ENCODE results near the gene SMTNL2.
"Not testable (repeated sequence)": the region's sequence is repeated elsewhere in the genome, so short reads cannot be mapped to it uniquely, and the experiment has no call there.

SMTNL2 gene

DNA sequence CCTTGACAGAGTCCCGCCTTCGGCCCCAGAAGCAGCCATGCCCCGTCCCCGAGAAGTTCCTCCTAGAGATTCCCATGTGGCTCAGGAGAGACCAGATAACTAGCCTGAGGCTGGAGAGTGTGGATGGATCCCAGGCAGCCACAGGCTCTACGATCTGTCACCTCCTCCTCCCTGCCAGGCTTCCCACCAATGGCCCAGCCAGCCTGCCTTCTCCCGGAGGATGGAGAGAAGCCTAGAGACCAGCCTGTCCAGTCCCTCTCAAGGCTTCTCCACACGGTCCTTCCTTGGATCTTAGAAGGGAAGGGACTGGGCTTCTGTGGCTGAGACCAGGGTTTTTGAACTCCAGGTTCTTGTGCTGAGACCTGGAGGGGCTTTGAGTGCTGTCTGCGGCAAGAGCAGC, 1.6 kb upstream of the SMTNL2 start:
- no peak for DNase-seq (ENCODE audit: low read depth, low spot score)
- no peak overlapping the region for H3K27ac ChIP-seq

DNA sequence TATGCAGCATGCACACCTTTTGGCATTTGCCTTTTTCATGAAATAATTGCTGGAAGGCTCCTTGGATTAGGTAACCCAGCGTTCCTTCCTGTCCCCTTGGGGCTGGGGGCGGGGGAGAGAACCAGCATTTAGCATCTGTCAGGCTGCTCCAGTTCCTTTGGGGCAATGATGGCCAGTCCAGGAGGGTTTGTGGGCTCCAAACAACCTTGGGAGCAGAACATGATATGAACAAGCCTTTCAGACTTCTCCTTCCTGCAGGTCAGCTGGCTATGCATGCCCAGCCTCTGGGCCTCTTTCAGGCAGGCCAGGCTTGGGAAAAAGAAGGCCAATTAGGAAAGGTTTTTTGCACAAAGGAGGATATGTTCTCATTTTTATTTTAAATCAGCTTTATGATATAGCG, 1.1 kb upstream of the SMTNL2 start:
- no peak overlapping the region for H3K27ac ChIP-seq
- DNase-seq (ENCODE audit: low read depth, low spot score): no peak

DNA sequence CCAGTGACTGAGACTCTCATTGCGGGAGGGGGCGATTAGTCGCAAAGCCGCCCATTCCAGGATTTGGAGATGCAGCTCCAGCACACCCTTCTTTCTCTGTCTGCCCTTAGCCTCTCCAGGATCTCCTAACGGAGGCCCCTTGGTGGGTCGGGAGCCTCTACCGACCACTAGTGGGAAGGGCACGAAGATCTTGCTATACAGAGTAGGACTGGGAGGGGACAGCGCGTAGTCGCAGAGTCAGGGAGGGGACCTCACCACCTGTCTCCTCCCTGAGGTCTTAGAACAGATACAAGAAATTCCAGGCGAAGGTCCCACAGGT, 588 bp upstream of the SMTNL2 start:
- H3K27ac ChIP-seq: no peak overlapping the region
- DNase-seq (ENCODE audit: low read depth, low spot score): no peak

DNA sequence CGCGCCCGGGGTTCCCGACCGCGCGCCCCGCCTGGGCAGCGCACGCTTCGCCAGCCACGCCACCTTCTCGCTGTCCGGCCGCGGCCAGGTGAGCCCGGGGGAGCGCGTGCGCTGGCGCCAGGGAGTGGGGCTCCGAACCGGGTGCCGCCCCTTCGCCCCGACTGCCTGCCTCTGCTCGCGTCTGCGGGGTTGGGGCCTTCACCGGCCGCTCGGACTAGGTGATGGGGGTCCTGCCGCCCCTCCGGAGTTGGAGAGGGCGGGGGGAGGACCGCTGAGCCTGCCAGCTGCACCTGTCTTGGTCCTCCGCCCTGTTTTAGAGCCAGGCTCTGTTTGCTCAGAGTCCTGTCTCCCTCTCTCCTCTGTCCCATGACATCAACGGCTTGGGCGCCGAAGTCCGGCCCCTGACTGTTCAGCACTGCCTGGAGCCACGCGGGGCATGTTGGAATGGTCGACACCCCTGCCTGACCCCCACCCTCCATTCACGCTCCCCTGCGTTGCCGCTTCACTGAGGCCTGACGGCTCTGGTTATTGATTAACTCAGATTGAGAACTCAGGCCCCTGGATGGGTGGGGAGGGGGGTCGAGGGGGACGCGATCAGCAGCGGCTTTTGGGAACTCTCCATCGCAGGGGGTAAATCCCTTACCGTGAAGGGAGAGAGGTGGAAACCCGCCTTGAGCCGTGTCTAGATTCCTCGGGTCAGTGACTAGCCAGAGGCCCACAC, 748 bp downstream of the SMTNL2 start:
- DNase-seq (ENCODE audit: low read depth, low spot score): no peak
- no peak overlapping the region for H3K27ac ChIP-seq

DNA sequence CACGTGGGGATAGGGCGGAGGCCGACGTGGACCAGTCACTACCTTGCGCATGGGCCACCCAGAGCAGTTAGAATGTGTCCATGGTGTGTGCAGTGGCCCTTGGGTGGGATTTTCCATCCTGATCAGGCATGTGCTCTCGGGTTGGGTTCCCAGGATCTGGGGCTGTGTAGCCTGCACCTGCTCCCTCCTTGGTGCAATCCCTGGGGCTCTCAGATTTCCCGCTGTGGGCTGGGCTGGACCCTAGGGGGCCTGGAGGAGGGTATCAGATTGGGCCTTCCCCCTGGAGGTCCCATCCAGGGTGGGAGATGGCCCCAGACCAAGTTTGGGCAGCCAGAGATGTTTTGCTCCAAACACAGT, 1.3 kb downstream of the SMTNL2 start:
- H3K27ac ChIP-seq: no peak overlapping the region
- DNase-seq (ENCODE audit: low read depth, low spot score): no peak

DNA sequence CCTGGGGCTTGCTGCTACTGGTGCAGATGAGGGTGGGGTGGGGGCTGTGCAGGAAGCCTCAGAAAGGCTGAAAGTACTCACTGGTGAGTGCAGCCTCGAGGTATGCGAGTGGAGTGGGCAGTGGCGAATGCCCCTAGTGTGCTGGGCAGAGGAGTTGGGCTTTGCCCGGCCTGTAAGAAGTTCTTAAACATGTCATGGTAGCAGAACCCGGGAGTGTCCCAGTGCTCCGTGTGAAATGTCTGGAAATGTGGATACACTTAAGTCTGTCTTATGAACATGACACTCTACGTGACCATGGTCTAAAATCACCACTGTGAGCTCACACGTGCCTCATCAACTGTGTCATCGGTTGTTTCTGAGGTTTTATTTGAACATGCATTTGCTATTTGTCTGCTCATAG, 1.7 kb downstream of the SMTNL2 start:
- H3K27ac ChIP-seq: no peak overlapping the region
- DNase-seq (ENCODE audit: low read depth, low spot score): no peak

DNA sequence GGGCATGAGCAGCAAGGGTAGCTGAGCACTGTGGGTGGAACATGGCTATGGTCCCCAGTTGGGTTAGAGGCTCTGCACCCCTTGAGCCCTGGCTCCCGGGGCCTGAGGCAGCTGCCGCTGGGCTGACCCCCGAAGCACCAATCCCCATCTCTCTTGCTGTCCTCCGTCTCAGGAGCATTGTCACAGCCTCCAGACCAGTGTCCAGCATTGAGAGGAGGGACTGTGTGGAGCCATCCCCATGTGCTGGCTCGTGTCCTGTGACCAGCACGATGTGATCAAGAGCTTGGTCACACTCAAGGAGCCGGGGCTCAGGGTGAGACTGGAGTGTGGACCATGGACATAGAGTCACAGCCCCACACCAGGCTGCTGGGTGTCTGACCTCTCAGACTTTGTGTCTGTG, 2.9 kb downstream of the SMTNL2 start:
- H3K27ac ChIP-seq: no peak overlapping the region
- no peak for DNase-seq (ENCODE audit: low read depth, low spot score)

DNA sequence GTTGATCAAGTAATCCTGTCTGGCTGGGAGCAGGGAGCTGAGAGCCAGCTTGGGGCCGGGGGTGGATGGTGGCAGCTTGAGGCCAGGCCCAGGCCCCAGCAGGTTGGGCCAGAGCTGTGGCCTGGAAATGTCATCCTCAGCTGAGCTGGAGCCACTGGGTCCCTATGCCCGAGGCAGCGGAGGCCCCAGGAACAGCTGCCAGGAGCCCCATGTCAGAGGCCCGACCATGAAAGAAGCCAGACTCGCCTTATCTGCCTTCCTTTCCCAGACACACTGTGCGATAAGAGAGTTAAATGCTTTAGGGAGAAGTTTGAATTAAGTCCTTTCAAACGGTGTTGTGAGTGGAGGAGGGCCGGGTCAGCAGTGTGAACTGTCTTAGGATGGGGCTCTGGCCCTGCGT, 3.5 kb downstream of the SMTNL2 start:
- DNase-seq (ENCODE audit: low read depth, low spot score): no peak
- H3K27ac ChIP-seq: no peak overlapping the region

DNA sequence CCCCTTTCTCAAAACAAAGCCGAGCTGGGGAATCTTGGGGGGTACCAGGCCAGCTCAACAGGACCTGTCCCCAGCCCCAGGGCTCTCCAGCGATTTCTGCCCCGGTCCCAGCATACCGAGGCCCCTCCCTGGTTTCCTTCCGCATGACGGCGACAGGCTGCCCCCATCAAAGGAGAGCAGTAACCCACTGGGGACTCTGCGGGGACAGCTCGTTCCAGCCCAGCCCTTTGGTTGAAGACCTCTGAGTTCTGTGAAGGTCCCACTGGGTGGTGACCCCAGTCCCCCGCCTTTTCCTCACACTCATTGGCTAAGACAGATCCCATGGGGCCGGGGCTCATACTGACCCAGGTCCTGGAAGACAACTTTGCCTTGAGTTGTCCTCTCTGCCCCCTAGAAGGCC, 4.1 kb downstream of the SMTNL2 start:
- DNase-seq (ENCODE audit: low read depth, low spot score): no peak
- no peak overlapping the region for H3K27ac ChIP-seq

DNA sequence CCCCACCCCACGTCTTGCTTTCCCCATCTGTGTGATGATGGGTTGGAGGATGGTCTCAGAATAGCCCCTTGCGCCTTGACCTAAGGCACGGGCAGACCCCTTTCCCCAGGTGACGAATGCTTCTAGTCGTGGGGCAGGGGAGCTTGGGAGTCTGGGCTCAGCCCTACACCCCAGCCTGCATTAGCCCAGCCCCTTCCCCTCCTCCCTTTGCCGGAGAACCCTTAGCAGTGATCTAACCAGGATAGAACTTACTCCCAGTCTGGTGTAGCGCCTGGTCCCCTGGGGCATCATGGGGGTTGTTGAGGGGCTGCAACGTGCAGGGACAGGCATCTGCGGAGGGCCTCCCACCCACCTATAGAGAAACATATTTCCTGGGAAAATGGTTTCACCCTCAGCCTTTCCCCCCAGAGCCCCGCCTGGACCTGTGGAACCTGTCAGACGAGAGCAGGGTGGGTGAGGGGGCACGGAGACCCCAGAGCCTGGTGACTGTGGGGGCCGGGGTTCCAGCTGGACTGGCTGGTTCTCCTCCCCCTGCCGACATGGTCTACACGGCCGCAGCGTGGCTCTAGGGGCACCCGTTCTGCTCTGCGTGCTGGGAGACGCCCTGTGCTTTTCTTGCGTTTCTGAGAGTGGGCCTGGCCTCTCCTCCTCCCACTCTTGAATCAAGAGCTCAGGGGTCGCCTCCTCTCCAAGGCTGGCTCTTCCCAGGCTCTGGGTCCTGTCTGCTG, 4.7 kb downstream of the SMTNL2 start:
- H3K27ac ChIP-seq: no peak overlapping the region
- DNase-seq (ENCODE audit: low read depth, low spot score): no peak

DNA sequence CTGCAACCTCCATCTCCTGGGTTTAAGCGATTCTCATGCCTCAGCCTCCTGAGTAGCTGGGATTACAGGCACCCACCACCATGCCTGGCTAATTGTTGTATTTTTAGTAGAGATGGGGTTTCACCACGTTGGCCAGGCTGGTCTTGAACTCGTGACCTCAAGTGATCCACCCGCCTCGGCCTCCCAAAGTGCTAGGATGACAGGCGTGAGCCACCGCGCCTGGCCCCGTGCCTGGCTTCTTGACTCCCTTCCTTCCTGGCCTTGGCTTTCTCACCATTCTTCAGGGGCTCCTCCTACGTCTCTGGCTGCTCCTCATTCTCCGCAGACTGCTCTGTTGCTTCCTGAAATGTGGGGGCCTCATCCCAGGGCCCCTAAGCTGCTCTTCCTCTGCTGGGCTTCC, 5.7 kb downstream of the SMTNL2 start:
- H3K27ac ChIP-seq; DNase-seq (ENCODE audit: low read depth, low spot score): not testable (repeated sequence)

DNA sequence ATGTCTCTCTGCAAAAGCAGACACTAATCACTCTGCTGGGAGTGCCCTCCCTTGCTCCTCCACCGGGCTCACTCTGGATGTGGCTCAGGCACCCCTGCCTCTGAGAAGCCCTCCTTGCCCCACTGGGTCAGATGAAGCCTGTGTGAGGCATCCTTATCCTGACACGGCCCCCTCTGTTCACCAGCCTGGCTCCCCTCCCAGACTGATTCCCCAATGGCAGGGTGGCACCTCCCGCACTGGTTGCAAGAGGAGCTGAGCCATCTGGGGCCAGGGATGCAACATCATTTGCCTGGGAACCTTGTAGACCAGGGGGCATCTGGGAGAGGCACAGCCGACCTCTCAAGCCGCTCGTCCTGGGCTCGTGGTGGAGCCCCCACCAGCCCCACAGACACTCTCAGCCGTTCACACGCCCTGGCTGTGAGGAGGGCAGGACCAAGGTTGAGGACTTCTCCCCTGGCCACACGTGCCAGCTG, 6.7 kb downstream of the SMTNL2 start:
- DNase-seq (ENCODE audit: low read depth, low spot score): no peak
- no peak overlapping the region for H3K27ac ChIP-seq

DNA sequence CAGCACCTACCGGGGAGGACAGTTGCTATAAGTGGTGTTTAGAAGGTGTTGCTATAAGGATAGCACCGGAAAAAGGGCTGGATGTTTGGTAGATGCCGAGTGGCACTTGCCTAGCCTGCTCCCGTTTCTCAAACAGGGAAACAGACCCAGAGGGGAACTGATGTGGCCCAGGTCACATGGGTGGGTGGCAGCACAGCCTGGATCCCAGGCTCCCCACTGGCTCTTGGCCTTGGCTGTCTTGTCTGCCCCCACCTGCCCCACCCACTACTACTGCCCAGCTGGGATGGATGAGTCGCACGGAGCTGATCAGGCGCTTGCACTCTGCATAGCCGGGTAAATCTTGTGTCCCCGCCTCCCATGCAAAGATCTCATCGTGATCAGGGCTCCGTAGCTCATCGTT, 7.2 kb downstream of the SMTNL2 start:
- no peak overlapping the region for H3K27ac ChIP-seq
- no peak for DNase-seq (ENCODE audit: low read depth, low spot score)

DNA sequence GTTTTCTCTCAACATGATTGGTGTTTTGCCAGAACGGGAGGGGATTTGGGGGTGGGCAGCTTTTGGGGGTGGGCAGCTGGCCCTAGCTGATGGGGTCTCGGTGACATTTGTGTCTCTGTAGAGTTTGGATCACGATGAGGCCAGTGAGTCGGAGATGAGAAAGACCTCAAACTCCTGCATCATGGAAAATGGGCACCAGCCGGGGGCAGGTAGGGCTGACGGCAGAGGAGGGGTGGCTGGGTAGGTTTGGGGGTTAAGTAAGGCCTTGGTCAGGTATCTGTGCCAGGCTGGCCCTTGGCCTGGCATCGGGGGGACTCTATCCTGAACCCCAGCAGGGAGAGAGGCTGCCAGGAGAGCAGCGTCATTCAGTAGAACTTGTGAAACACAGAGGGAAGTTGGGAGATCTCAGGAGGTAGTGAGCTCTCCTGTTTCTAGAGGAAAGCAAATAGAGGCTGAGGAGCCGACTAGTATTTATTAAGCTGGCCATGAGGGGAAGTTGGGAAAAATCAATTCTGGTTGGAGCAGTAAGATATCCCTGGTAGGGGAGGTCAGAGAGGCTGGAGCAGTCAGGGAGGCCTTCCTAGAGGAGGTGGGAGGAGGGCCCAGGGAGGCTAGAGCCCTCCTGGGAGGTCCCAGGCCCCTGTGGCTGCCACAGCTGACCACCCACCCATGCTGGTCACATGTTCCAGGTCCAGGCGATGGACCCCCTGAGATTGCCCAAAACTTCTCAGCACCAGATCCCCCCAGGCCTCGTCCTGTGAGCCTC, 8.1 kb downstream of the SMTNL2 start:
- no peak for DNase-seq (ENCODE audit: low read depth, low spot score)
- H3K27ac ChIP-seq: no peak overlapping the region

DNA sequence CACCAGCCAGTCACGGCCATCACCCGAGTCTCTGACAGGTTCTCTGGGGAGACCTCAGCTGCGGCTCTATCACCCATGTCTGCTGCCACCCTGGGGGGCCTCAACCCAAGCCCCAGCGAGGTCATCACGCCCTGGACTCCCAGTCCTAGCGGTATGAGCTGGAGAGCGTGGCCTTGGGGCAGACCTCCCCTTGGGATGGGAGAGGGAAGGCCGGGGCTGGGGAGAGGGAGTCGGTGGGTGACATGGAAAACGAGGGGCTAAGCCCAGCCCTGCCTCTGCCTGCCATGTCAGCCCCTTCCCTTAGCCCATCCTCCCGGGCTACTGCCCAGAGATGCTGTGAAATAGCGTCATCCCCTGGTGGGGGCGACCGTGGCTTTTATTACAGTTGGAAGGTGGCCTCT, 8.7 kb downstream of the SMTNL2 start:
- DNase-seq (ENCODE audit: low read depth, low spot score): no peak

DNA sequence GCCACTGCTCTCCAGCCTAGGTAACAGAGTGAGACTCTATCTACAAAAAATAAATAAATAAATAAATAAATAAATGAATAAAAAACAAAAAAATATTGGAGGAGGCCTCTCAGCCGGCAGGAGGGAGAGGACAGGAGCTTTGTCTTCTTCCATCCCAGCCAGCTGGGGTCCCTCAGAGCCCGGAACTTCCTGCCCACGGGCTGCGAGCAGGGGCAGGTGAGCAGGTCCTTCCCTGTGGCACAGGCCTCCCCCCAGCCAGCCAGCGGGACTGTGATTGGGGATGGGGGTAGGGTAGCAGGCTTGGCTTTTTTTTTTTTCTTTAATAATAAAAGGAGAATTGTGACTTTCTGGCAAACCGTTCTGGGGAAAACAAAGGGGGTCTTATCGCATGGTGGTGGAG, 10.1 kb downstream of the SMTNL2 start:
- no peak for DNase-seq (ENCODE audit: low read depth, low spot score)
- H3K27ac ChIP-seq: no peak overlapping the region

More for the DNA sequence above, 8.7 kb downstream of the SMTNL2 start:
- H3K27ac ChIP-seq: no peak overlapping the region

DNA sequence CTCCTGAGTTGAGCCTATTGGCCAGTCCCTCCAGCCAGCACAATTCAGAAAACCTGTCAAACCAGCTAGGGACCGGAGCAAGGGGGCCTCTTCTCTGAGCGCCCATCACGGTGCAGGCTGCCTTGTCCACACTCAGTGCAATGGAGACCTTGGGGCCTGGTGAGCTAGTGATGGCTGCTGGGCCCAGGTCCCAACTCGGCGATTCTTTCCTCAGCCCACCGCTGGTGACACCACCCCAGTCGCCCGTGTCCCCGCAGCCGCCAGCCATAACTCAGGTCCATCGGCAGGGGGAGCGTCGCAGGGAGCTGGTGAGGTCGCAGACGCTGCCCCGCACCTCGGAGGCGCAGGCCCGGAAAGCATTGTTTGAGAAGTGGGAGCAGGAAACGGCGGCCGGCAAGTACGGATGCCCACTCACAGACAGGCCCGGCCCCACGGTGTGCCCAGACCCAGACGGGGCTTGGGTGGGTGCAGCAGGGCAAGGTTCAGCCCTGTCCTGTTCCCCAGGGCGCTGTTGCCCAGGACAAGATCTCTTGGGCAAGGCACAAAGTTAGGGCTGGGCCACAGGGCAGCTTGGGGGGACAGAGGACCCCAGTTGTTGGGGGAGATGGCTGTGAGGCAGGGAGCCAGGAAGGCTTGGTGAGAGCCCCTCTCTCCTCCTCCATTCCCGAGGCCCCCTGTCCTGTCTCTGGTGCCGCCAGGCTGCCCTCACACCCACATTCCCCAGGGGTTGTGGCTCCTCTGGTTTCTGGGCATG, 10.8 kb downstream of the SMTNL2 start:
- DNase-seq (ENCODE audit: low read depth, low spot score): no peak

DNA sequence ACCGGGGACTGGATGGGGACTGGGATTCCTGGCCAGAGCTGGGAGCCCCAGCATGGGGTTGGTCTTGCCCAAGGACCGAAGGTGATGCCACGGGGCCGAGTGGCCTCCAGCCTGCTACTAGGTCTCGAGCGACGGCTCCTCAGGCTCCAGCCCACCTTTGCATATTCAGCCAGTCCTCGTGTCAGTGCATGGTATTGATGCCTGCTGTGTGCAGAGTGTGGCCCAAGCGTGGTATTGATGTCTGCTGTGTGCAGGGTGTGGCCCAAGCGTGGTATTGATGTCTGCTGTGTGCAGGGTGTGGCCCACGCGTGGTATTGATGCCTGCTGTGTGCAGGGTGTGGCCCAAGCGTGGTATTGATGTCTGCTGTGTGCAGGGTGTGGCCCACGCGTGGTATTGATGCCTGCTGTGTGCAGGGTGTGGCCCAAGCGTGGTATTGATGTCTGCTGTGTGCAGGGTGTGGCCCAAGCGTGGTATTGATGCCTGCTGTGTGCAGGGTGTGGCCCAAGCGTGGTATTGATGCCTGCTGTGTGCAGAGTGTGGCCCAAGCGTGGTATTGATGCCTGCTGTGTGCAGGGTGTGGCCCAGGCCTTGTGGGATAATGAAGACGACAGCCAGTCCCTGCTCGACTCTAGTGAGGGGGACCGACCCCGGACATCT, 11.5 kb downstream of the SMTNL2 start:
- DNase-seq (ENCODE audit: low read depth, low spot score): not testable (repeated sequence)

More for the DNA sequence above, 10.8 kb downstream of the SMTNL2 start:
- no peak overlapping the region for H3K27ac ChIP-seq

DNA sequence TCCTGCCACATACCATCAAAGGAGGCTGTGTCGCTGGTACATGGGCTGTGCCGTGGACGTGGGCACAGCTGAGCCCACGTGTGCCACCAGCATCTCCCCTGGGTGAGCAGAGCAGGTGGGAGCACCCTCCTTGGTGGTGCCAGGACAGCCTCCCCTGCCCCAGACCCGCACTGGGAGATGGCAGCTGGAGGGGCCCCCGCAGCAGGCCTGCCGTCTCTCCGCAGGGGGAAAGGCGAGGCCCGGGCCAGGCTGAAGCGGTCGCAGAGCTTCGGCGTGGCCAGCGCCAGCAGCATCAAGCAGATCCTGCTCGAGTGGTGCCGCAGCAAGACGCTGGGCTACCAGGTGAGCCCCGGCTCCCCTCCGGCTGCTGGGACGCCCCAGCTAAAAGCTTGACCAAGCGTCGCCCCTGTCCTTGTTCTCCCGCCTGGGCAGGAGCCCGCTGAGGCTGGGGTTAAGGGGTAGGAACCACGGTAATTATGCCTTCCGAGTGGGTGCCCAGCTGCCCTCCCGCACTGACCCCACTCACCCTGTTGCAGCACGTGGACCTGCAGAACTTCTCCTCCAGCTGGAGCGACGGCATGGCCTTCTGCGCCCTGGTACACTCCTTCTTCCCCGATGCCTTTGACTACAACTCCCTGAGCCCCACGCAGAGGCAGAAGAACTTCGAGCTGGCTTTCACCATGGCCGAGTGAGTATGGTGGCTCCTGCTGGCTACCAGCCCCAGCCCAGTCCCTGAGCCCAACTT, 12.5 kb downstream of the SMTNL2 start:
- H3K27ac ChIP-seq: no peak overlapping the region
- DNase-seq (ENCODE audit: low read depth, low spot score): no peak

More for the DNA sequence above, 11.5 kb downstream of the SMTNL2 start:
- H3K27ac ChIP-seq: not testable (repeated sequence)
